Sigmoid colon (tissue), 7 donors: ENCODE data around the gene EEA1. TPM values are rescaled to one million over a fixed set of nuclear protein-coding genes. Genes with fewer than 3 reads are reported as not detected.

Experiments used
- DNase-seq: peaks from one replicate; pipeline ENCODE4 v3.0.0-alpha.2; 2019
- H3K27ac ChIP-seq, 4 donors: fragments of 200-600 bp; sonication (generic); one replicate each; pipeline ENCODE4 v1.5.1; 2016 to 2019; ENCODE audit warnings: mild to moderate bottlenecking in 1 of 4
- H3K27me3 ChIP-seq, 3 donors: fragments of 200-600 bp; sonication (generic); one replicate each; pipeline ENCODE4 v1.5.1; 2019; ENCODE audit warnings: mild to moderate bottlenecking in 1 of 3
- H3K36me3 ChIP-seq, 4 donors: fragments of 200-600 bp; sonication (generic); one replicate each; pipeline ENCODE4 v1.5.1; 2016 to 2019
- H3K4me1 ChIP-seq, 4 donors: fragments of 200-600 bp; sonication (generic); one replicate each; pipeline ENCODE4 v1.5.1; 2017 to 2019
- H3K4me3 ChIP-seq, 4 donors: fragments of 200-600 bp; sonication (generic); one replicate each; pipeline ENCODE4 v1.5.1; 2017 to 2019; ENCODE audit warnings: mild to moderate bottlenecking in 2 of 4, moderate library complexity in 1 of 4
- H3K9me3 ChIP-seq, 4 donors: fragments of 200-600 bp in 3 of 4; sonication (generic) in 3 of 4; one replicate each; pipeline versions ENCODE4 v1.5.1 to v1.6.1; 2013 to 2019
- CTCF ChIP-seq, 4 experiments: fragments of 450-650 bp in 3 of 4; fragments of 200-600 bp in 1 of 4; IDR thresholded peaks; one replicate each; pipeline ENCODE4 v1.5.1; 2016 to 2019; ENCODE audit warnings: antibody characterized with exemption in 4 of 4, mild to moderate bottlenecking in 3 of 4, moderate library complexity in 2 of 4
- EP300 ChIP-seq, 4 donors: sonication (generic); formaldehyde crosslinking; IDR thresholded peaks; one replicate each; pipeline ENCODE4 v1.6.1; 2017; ENCODE audit warnings: antibody characterized with exemption in 4 of 4
- POLR2A ChIP-seq, 2 donors: fragments of 450-650 bp; IDR thresholded peaks; one replicate each; pipeline ENCODE4 v1.6.1; 2016; ENCODE audit warnings: antibody characterized with exemption in 2 of 2, mild to moderate bottlenecking in 2 of 2, moderate library complexity in 2 of 2
- POLR2AphosphoS5 ChIP-seq, 4 donors: sonication (generic); formaldehyde crosslinking; IDR thresholded peaks; one replicate each; pipeline ENCODE4 v1.6.1; 2017; ENCODE audit warnings: antibody characterized with exemption in 4 of 4
- WGBS, 2 donors: extraction: QIAGEN DNeasy Blood & Tissue Kit; methylation state at CpG; one replicate each; pipeline ENCODE4 v1.1.7; 2013; 5-methylcytosine and 5-hydroxymethylcytosine counted together
- intact Hi-C: fragments of 100-400 bp; cut with DNase I; formaldehyde crosslinking; loops from one replicate; pipeline ENCODE4 v1.15.1; 2023
- polyA plus RNA-seq, 3 donors: library from polyadenylated mRNA; stranded (reverse); fragments of 200-250 nt; gene quantifications; one replicate each; pipeline ENCODE4 v1.2.3, GENCODE V29; 2013
- total RNA-seq, 4 donors: library from RNA; depleted of rRNA; stranded (reverse); fragments of >200 nt; gene quantifications; one replicate each; pipeline ENCODE4 v1.1.0, GENCODE V29; 2016
- donor health status: healthy with polysubstance abuse.
- donor health status: Bipolar disorder and iron deficiency.
- donor health status: healthy.

The EEA1 gene
- total and polyA plus RNA-seq, 7 donors = 3.0 to 40.2 (median 17.9) TPM

DNA sequence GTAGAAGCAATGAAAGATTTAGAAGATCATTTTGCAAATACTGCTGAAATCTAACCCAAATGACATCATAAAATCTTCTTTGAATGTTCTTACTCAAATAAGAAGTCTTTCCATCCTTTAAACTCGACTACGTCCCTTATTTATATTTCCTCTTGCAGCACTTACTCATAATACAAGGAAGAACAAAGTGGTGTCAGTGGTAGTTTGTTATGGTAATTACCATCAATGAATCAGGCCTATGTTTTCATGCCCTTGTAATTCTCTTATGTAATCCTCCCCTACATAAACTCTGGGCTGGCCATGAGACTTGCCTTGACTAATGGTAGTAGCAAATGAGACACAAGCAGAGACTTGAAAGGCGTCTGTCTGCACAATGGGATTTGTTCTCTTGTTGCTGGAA lies 17.0 kb downstream of the EEA1 start:
- intact Hi-C loops = no loop called here
- 30 to 60% methylated on average over 3 of the region's 3 CpGs for WGBS, 2 donors
- no peak overlapping the region for H3K27ac ChIP-seq
- no peaks in the 10 kb centered on the region for H3K36me3 ChIP-seq
- H3K27me3 ChIP-seq = no peaks in the 10 kb centered on the region
- no peak overlapping the region for H3K4me3 ChIP-seq
- no peak for DNase-seq
- peaks cover 0 to 8% (median 2%) of the 10 kb centered on the region in 4 donors for H3K4me1 ChIP-seq
- peaks cover 0 to 2% (median 0%) of the 10 kb centered on the region in 4 donors for H3K9me3 ChIP-seq
- TF ChIP-seq POLR2A (IDR thresholded peaks at IDR 0.05) = no peak

- Histone ChIP-seq H3K4me3 (no peak overlapping the region), H3K4me1 (peaks cover 0 to 15% (median 6%) of the 10 kb centered on the region in 4 donors), H3K9me3 (peaks cover 0 to 2% (median 0%) of the 10 kb centered on the region in 4 donors), H3K27ac (no peak overlapping the region), H3K36me3 (no peaks in the 10 kb centered on the region), H3K27me3 (no peaks in the 10 kb centered on the region)
- WGBS, 2 donors = 57 to 74% methylated on average over 2 of the region's 2 CpGs
- intact Hi-C loops = no loop called here
- DNase-seq = no peak
- TF ChIP-seq POLR2AphosphoS5 (IDR thresholded peaks at IDR 0.05) (no peak), CTCF (IDR thresholded peaks at IDR 0.05) (no peak), POLR2A (IDR thresholded peaks at IDR 0.05) (no peak), EP300 (IDR thresholded peaks at IDR 0.05) (no peak)
Observed at GRCh38 chr12:92911339-92911738, 17.8 kb downstream of the EEA1 start.

DNA sequence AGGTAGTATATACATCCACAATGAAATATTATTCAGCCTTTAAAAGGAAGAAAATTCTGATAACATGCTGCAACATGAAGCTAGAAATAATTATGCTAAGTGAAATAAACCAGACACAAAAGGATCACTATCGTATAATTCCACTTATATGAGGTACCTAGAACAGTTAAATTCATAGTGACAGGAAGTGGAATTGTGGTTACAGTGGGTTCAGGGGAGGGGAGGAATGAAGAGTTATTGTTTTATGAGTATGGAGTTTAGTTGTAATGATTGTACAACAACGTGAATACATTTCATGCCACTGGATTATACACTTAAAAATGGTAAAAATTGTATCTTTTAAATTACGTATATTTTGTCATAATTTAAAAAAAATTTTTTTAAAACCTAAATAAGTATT lies 21.0 kb downstream of the EEA1 start:
- no peaks in the 10 kb centered on the region for H3K27me3 ChIP-seq
- TF ChIP-seq EP300 (IDR thresholded peaks at IDR 0.05) (no peak), POLR2A (IDR thresholded peaks at IDR 0.05) (no peak), CTCF (IDR thresholded peaks at IDR 0.05) (no peak), POLR2AphosphoS5 (IDR thresholded peaks at IDR 0.05) (no peak)
- H3K4me3 ChIP-seq = no peak overlapping the region
- no peak for DNase-seq
- intact Hi-C loops = no loop called here
- H3K27ac ChIP-seq = no peak overlapping the region
- H3K4me1 ChIP-seq = peaks cover 0 to 23% (median 16%) of the 10 kb centered on the region in 4 donors
- no peaks in the 10 kb centered on the region for H3K36me3 ChIP-seq
- WGBS, 2 donors = 61 to 63% methylated on average over 3 of the region's 3 CpGs
- H3K9me3 ChIP-seq = peaks cover 0 to 2% (median 0%) of the 10 kb centered on the region in 4 donors

DNA sequence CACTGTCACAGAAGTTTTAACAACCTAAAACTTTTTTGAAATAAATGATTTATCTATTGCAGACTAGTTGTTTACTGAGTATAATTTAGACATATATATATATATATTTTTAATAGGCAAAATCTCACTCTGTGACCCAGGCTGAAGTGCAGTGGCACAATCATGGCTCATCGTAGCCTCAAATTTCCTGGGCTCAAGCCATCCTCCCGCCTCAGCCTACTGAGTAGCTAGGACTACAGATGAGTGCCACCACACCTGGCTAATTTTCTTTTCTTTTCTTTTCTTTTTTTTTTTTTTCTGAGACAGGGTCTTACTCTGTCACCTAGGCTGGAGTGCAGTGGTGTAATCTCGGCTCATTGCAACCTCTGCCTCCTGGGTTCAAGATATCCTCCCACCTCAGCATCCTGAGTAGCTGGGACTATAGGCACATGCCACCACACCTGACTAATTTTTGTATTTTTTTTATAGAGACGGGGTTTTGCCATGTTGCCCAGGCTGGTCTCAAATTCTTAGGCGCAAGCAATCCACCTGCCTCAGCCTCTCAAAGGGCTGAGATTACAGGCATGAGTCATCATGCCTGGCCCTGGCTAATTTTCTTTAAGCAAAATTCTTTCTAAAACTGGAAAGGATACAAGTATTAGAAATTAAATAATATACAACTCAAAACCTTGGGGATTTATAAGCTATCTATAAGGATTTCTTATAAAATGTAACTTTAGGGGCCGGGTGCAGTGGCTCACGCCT lies 23.1 kb downstream of the EEA1 start:
- TF ChIP-seq EP300 (IDR thresholded peaks at IDR 0.05) (no peak), CTCF (IDR thresholded peaks at IDR 0.05) (no peak), POLR2AphosphoS5 (IDR thresholded peaks at IDR 0.05) (no peak), POLR2A (IDR thresholded peaks at IDR 0.05) (no peak)
- peaks cover 0 to 25% (median 16%) of the 10 kb centered on the region in 4 donors for H3K4me1 ChIP-seq
- H3K9me3 ChIP-seq = peaks cover 0 to 2% (median 0%) of the 10 kb centered on the region in 4 donors
- H3K27me3 ChIP-seq = no peaks in the 10 kb centered on the region
- no peak for DNase-seq
- intact Hi-C loops = no loop called here
- no peak overlapping the region for H3K27ac ChIP-seq
- no peak overlapping the region for H3K4me3 ChIP-seq
- no peaks in the 10 kb centered on the region for H3K36me3 ChIP-seq
- 80 to 90% methylated on average over 7 of the region's 7 CpGs for WGBS, 2 donors

DNA sequence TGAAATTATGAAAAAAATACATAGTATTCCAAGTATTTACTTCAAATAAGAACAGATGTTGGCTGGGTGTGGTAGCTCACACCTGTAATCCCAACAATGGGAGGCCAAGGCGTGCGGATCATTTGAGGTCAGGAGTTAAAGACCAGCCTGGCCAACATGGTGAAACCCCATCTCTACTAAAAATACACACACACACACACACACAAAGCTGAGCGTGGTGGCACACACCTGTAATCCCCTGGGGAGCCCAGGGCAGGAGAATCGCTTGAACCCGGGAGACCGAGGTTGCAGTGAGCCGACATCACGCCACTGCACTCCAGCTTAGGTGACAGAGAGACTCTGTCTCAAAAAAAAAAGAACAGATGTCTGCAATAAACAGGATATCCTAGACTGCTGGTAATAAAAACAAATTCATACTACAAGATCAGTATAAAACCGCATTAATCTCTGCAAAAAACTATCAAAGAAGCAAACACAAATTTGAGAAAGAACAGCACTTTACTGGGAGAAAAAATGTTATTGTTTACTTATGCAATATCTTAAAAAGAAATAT lies 23.8 kb downstream of the EEA1 start:
- peaks cover 0 to 2% (median 0%) of the 10 kb centered on the region in 4 donors for H3K9me3 ChIP-seq
- peaks cover 0 to 31% (median 17%) of the 10 kb centered on the region in 4 donors for H3K4me1 ChIP-seq
- intact Hi-C loops = no loop called here
- no peak for DNase-seq
- WGBS, 2 donors = 78 to 86% methylated on average over 9 of the region's 9 CpGs
- no peak overlapping the region for H3K27ac ChIP-seq
- no peaks in the 10 kb centered on the region for H3K27me3 ChIP-seq
- H3K36me3 ChIP-seq = no peaks in the 10 kb centered on the region
- TF ChIP-seq CTCF (IDR thresholded peaks at IDR 0.05) = no peak
- TF ChIP-seq POLR2A (IDR thresholded peaks at IDR 0.05) = no peak
- TF ChIP-seq POLR2AphosphoS5 (IDR thresholded peaks at IDR 0.05) = no peak
- TF ChIP-seq EP300 (IDR thresholded peaks at IDR 0.05) = no peak
- no peak overlapping the region for H3K4me3 ChIP-seq
